Activated gamma-delta T cell treated with anti-CD3 and anti-CD28 coated beads, Interleukin-2, amount 50 U/mL, for 16 hours (primary cell): ENCODE measurements around the gene TOR2A.
A peak's percentile ranks its signal among the peaks of the same experiment; 100 is the strongest.
"Not testable (repeated sequence)": the region's sequence is repeated elsewhere in the genome, so short reads cannot be mapped to it uniquely, and the experiment has no call there.

Source experiments
- DNase-seq: peaks from one replicate; pipeline ENCODE4 v3.0.0-alpha.2; 2020; ENCODE audit warnings: low read depth

The TOR2A gene

GRCh38 chr9:127768698-127769097 lies 33.6 kb upstream of the TOR2A start:
- DNase-seq: no peak

- DNase-seq: no peak
Measured at GRCh38 chr9:127767909-127768331, 32.8 kb upstream of the TOR2A start.

- no peak for DNase-seq
Measured at GRCh38 chr9:127767410-127767809, 32.3 kb upstream of the TOR2A start.

- no peak for DNase-seq
Measured at GRCh38 chr9:127765418-127765817, 30.3 kb upstream of the TOR2A start.

GRCh38 chr9:127763918-127764384 lies 28.9 kb upstream of the TOR2A start:
- no peak for DNase-seq

- DNase-seq: no peak
Measured at GRCh38 chr9:127762111-127762676, 27.1 kb upstream of the TOR2A start.

- DNase-seq: no peak
Measured at GRCh38 chr9:127761491-127761956, 26.4 kb upstream of the TOR2A start.

- DNase-seq: no peak
Measured at GRCh38 chr9:127761061-127761460, 26.0 kb upstream of the TOR2A start.

GRCh38 chr9:127758843-127759242 lies 23.7 kb upstream of the TOR2A start:
- DNase-seq: no peak

- DNase-seq: not testable (repeated sequence)
Measured at GRCh38 chr9:127756776-127757175, 21.7 kb upstream of the TOR2A start.

GRCh38 chr9:127756233-127756632 lies 21.1 kb upstream of the TOR2A start:
- no peak for DNase-seq

GRCh38 chr9:127755061-127756060 lies 20.3 kb upstream of the TOR2A start:
- no peak for DNase-seq

- DNase-seq: no peak
Measured at GRCh38 chr9:127754099-127755060, 19.3 kb upstream of the TOR2A start.

- DNase-seq: no peak
Measured at GRCh38 chr9:127753622-127754021, 18.5 kb upstream of the TOR2A start.

- no peak for DNase-seq
Measured at GRCh38 chr9:127753148-127753547, 18.1 kb upstream of the TOR2A start.

GRCh38 chr9:127751269-127752054 lies 16.4 kb upstream of the TOR2A start:
- no peak for DNase-seq

GRCh38 chr9:127749090-127749787 lies 14.1 kb upstream of the TOR2A start:
- DNase-seq: no peak

GRCh38 chr9:127746959-127747569 lies 12.0 kb upstream of the TOR2A start:
- peak; percentile 35 for DNase-seq

- no peak for DNase-seq
Measured at GRCh38 chr9:127744398-127745110, 9.5 kb upstream of the TOR2A start.
